Kidney epithelial cell (primary cell): Measurements from ENCODE around the gene KIAA0753. TPM values are rescaled to one million over a fixed set of nuclear protein-coding genes. Genes with fewer than 3 reads are reported as not detected.

ENCODE experiments used
- DNase-seq: peaks from one replicate; pipeline ENCODE4 v3.0.0-alpha.2; 2010; ENCODE audit warnings: low read depth
- H3K27me3 ChIP-seq: 2 replicates; pipeline ENCODE4 v1.6.0; 2011; ENCODE audit warnings: low read length; ENCODE audit not compliant: control insufficient read depth, insufficient read depth
- H3K36me3 ChIP-seq: 2 replicates; pipeline ENCODE4 v1.5.1; 2011; ENCODE audit warnings: low read length; ENCODE audit not compliant: control insufficient read depth, insufficient read depth
- H3K4me3 ChIP-seq: 2 replicates; pipeline ENCODE4 v1.5.1; 2011; ENCODE audit warnings: low read depth, mild to moderate bottlenecking, control low read depth, low read length
- CTCF ChIP-seq: IDR thresholded peaks from 2 replicates; pipeline ENCODE4 v1.5.1; 2011; ENCODE audit warnings: mild to moderate bottlenecking, moderate library complexity, low read length, control low read depth, inconsistent platforms; ENCODE audit not compliant: insufficient read depth, poor library complexity, severe bottlenecking
- total RNA-seq: library from RNA; depleted of rRNA; stranded (reverse); fragments of >200 nt; gene quantifications from 2 replicates; pipeline ENCODE4 v1.2.3, GENCODE V29; 2015

Gene KIAA0753
- total RNA-seq, 1 donor from 2014 or later = 20.2 TPM

- Histone ChIP-seq H3K4me3 (no peak overlapping the region), H3K36me3 (no peaks in the 10 kb centered on the region), H3K27me3 (no peaks in the 10 kb centered on the region)
- TF ChIP-seq CTCF = no peak
- DNase-seq = no peak
Measured at GRCh38 chr17:6560496-6560895, 80.0 kb downstream of the KIAA0753 start.

GRCh38 chr17:6559753-6560215 lies 80.7 kb downstream of the KIAA0753 start:
- Histone ChIP-seq H3K4me3 (no peak overlapping the region), H3K27me3 (peaks cover under 1% of the 10 kb centered on the region), H3K36me3 (no peaks in the 10 kb centered on the region)
- no peak for DNase-seq
- TF ChIP-seq CTCF = no peak

- Histone ChIP-seq H3K27me3 (peaks cover 3% of the 10 kb centered on the region), H3K36me3 (no peaks in the 10 kb centered on the region), H3K4me3 (no peak overlapping the region)
- peak; percentile 2 for TF ChIP-seq CTCF
- DNase-seq = no peak
Measured at GRCh38 chr17:6558932-6559752, 81.4 kb downstream of the KIAA0753 start.

- no peak for DNase-seq
- Histone ChIP-seq H3K4me3 (no peak overlapping the region), H3K36me3 (no peaks in the 10 kb centered on the region), H3K27me3 (peaks cover 3% of the 10 kb centered on the region)
- TF ChIP-seq CTCF = no peak
Measured at GRCh38 chr17:6558276-6558675, 82.2 kb downstream of the KIAA0753 start.

GRCh38 chr17:6557040-6557438 lies 83.5 kb downstream of the KIAA0753 start:
- Histone ChIP-seq H3K27me3 (peaks cover 3% of the 10 kb centered on the region), H3K4me3 (no peak overlapping the region), H3K36me3 (no peaks in the 10 kb centered on the region)
- TF ChIP-seq CTCF = no peak
- DNase-seq = no peak
